Stimulated activated CD8-positive, alpha-beta memory T cell treated with anti-CD3 and anti-CD28 coated beads, Interleukin-4, amount 100 ng/mL, for 24 hours (primary cell): ENCODE measurements around the gene ZFP2.

Experiments
- DNase-seq: peaks from one replicate; pipeline ENCODE4 v3.0.0-alpha.2; 2020; ENCODE audit warnings: low read depth

The ZFP2 gene

DNA sequence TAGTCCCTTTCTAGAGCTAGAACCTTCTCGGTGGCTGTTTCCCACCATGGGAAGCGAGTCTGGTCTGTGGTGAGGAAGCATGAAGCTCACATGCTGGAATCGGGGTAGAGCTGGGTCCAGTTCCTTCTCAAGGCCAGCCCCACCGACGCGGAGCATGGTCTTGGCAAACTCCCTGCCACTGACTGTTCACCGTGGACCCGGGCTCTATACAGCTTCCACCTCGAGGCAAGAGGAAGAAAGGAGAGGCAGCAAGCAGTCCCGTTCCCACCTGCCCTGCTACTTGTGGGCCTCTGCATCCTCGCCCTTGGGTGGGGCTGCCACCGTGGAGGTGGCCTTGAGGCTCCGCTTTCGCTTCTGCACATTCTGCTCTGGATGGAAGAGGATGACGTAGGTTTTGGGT is 85.7 kb downstream of the ZFP2 start:
- DNase-seq, result no peak
